D721Med (cell line): ENCODE results near the gene TNRC6A.

Experiments used
- DNase-seq: peaks from one replicate; pipeline ENCODE4 v3.0.0; 2011; ENCODE audit warnings: low spot score; ENCODE audit not compliant: insufficient read length
- FAIRE-seq: peaks from 2 replicates; lab custom pipeline; 2011; peaks lifted over from hg19 to GRCh38; lab: Jason Lieb, UNC
- CTCF ChIP-seq: IDR thresholded peaks from 2 replicates; pipeline ENCODE4 v1.5.1; 2012; ENCODE audit warnings: mild to moderate bottlenecking, control low read depth; ENCODE audit not compliant: insufficient read depth; ENCODE audit errors: missing control alignments

Gene TNRC6A

DNA sequence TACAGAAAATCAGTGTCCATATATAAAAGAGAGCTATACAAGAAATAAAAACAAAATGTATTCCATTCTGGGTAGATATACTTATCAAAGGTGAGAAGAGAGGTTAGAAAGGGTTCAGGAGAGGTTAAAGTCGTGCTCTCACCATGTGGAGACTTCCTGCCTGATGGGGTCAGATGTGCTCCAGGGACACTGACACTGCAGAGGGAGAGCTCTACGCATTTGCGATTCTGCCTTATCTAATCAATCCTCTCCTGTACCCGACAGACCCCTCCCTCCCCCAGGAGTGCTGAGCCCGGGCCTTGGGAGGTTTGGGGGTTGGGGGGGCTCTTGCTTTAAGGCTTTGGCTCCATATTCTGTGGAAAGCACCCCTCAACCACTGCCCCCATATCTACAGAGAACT lies 99.7 kb downstream of the TNRC6A start:
- DNase-seq (no peak), FAIRE-seq (no peak)

DNA sequence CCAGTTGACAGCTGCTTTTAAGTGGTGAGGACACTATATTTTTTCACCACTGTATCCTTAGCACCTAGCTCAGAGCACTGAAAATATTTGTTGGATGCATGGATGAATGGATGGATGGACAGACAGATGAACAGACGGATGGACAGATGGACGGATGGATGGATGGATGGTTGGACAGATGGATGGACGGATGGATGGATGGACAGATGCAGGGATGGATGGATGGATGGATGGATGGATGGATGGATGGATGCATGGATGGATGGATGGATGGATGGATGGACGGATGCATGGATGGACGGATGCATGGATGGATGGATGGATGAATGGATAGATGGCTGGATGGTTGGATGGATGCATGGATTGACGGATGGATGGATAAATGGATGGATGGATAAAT lies 103.9 kb downstream of the TNRC6A start:
- no peak for FAIRE-seq
- DNase-seq: no peak
- no peak for TF ChIP-seq CTCF

More for the DNA sequence above, 99.7 kb downstream of the TNRC6A start:
- TF ChIP-seq CTCF: no peak

- no peak for FAIRE-seq
- peak; percentile 44 for DNase-seq
- TF ChIP-seq CTCF: peak; percentile 68
Observed at GRCh38 chr16:24834459-24835335, 105.2 kb downstream of the TNRC6A start.

- TF ChIP-seq CTCF: no peak
- FAIRE-seq (no peak), DNase-seq (no peak)
Observed at GRCh38 chr16:24836836-24837235, 107.4 kb downstream of the TNRC6A start.

DNA sequence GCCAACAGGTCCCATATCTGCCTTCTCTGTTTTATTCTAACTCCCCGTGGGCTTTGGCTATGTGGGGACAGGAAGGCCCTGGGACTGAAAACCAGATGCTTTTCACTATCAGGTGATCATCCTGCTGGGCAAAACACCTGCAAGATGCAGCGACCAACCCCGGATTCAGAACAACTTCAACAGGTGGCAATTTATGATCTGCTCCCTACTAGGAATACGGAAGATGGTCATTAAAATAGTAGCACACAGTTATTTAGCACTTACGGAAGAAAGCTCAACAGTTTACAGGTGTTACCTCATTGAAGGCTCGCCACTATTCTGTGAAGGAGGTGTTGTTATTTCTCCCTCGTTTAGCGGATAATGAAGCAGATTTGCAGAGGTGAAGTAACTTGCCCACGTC lies 108.5 kb downstream of the TNRC6A start:
- no peak for FAIRE-seq
- DNase-seq: no peak
- no peak for TF ChIP-seq CTCF

GRCh38 chr16:24838554-24839266 lies 109.3 kb downstream of the TNRC6A start:
- FAIRE-seq (no peak), DNase-seq (no peak)
- no peak for TF ChIP-seq CTCF
